Mesenchymal stem cell (in vitro differentiated cells and primary cell): Measurements from ENCODE around the gene SPANXN3.
A peak's percentile ranks its signal among the peaks of the same experiment; 100 is the strongest.

ENCODE experiments used
- DNase-seq: peaks from one replicate; pipeline ENCODE4 v3.0.0-alpha.2; 2013
- H2AFZ ChIP-seq: one replicate; pipeline ENCODE4 v1.6.1; 2013; ENCODE audit warnings: low read depth, mild to moderate bottlenecking, control low read depth, inconsistent platforms, low read length, moderate library complexity
- H2AK5ac ChIP-seq: 2 replicates; pipeline ENCODE4 v1.6.1; 2013; ENCODE audit warnings: low read length, moderate library complexity, mild to moderate bottlenecking, inconsistent platforms; ENCODE audit not compliant: severe bottlenecking
- H2BK120ac ChIP-seq: one replicate; pipeline ENCODE4 v1.6.1; 2013; ENCODE audit warnings: low read depth, mild to moderate bottlenecking, inconsistent platforms, low read length, moderate library complexity
- H2BK12ac ChIP-seq, 2 experiments: one replicate each; pipeline ENCODE4 v1.6.1; 2013; ENCODE audit warnings: inconsistent platforms in 2 of 2, low read length in 2 of 2, mild to moderate bottlenecking in 2 of 2, moderate library complexity in 2 of 2, control low read depth in 1 of 2
- H2BK15ac ChIP-seq: one replicate; pipeline ENCODE4 v1.6.1; 2013; ENCODE audit warnings: mild to moderate bottlenecking, low read depth, inconsistent platforms; ENCODE audit not compliant: poor library complexity, severe bottlenecking
- H2BK5ac ChIP-seq: 2 replicates; pipeline ENCODE4 v1.6.1; 2013; ENCODE audit warnings: low read depth, mild to moderate bottlenecking, low read length, control low read depth, inconsistent platforms; ENCODE audit not compliant: poor library complexity, severe bottlenecking
- H3K14ac ChIP-seq, 2 experiments: one replicate each; pipeline ENCODE4 v1.6.1; 2013; ENCODE audit warnings: inconsistent platforms in 2 of 2, low read length in 2 of 2, control low read depth in 1 of 2, mild to moderate bottlenecking in 1 of 2, moderate library complexity in 1 of 2
- H3K18ac ChIP-seq, 2 experiments: one replicate each; pipeline ENCODE4 v1.6.1; 2013; ENCODE audit warnings: inconsistent platforms in 2 of 2, low read length in 2 of 2, control low read depth in 1 of 2, low read depth in 1 of 2, mild to moderate bottlenecking in 1 of 2
- H3K23ac ChIP-seq, 2 experiments: one replicate each; pipeline ENCODE4 v1.6.1; 2013; ENCODE audit warnings: inconsistent platforms in 2 of 2, low read length in 2 of 2, mild to moderate bottlenecking in 2 of 2, moderate library complexity in 2 of 2, control low read depth in 1 of 2
- H3K27ac ChIP-seq: 2 replicates; pipeline ENCODE4 v1.5.1; 2013; ENCODE audit warnings: mild to moderate bottlenecking, moderate library complexity, low read length, control low read depth, inconsistent platforms; ENCODE audit not compliant: poor library complexity, severe bottlenecking
- H3K27me3 ChIP-seq, 2 experiments: 2 replicates each; pipeline versions ENCODE4 v1.6.1 to v1.7.0; 2013; ENCODE audit warnings: low read length in 2 of 2, mild to moderate bottlenecking in 2 of 2, moderate library complexity in 2 of 2, control low read depth in 1 of 2, inconsistent platforms in 1 of 2; ENCODE audit not compliant: control insufficient read depth in 1 of 2, insufficient read depth in 1 of 2
- H3K36me3 ChIP-seq, 2 experiments: 2 replicates each; pipeline versions ENCODE4 v1.6.1 to v1.7.0; 2013; ENCODE audit warnings: low read length in 2 of 2, control low read depth in 1 of 2, inconsistent platforms in 1 of 2, low read depth in 1 of 2, mild to moderate bottlenecking in 1 of 2; ENCODE audit not compliant: insufficient read depth in 2 of 2, control insufficient read depth in 1 of 2
- H3K4ac ChIP-seq, 2 experiments: one replicate each; pipeline ENCODE4 v1.6.1; 2013; ENCODE audit warnings: inconsistent platforms in 2 of 2, low read length in 2 of 2, mild to moderate bottlenecking in 2 of 2, moderate library complexity in 2 of 2, control low read depth in 1 of 2, low read depth in 1 of 2
- H3K4me1 ChIP-seq: 2 replicates; pipeline ENCODE4 v1.6.1; 2013; ENCODE audit warnings: low read depth, low read length, control low read depth; ENCODE audit not compliant: control insufficient read depth, insufficient read depth
- H3K4me2 ChIP-seq: 2 replicates; pipeline ENCODE4 v1.6.1; 2013; ENCODE audit warnings: low read length, mild to moderate bottlenecking, inconsistent platforms; ENCODE audit not compliant: poor library complexity, severe bottlenecking
- H3K4me3 ChIP-seq, 2 experiments: 2 replicates each; pipeline versions ENCODE4 v1.5.1 to v1.7.0; 2013; ENCODE audit warnings: low read length in 2 of 2, mild to moderate bottlenecking in 2 of 2, control low read depth in 1 of 2, low read depth in 1 of 2; ENCODE audit not compliant: insufficient read depth in 1 of 2
- H3K79me1 ChIP-seq: replicated peaks from 2 replicates; pipeline ENCODE4 v1.6.1; 2013; ENCODE audit warnings: mild to moderate bottlenecking, control low read depth, low read length, inconsistent platforms; ENCODE audit not compliant: poor library complexity, severe bottlenecking
- H3K9ac ChIP-seq: 2 replicates; pipeline ENCODE4 v1.7.0; 2013; ENCODE audit warnings: mild to moderate bottlenecking, low read length, moderate library complexity
- H3K9me3 ChIP-seq: 2 replicates; pipeline ENCODE4 v1.7.0; 2013; ENCODE audit warnings: mild to moderate bottlenecking, low read length; ENCODE audit not compliant: control insufficient read depth
- H4K8ac ChIP-seq: one replicate; pipeline ENCODE4 v1.6.1; 2013; ENCODE audit warnings: inconsistent platforms, mild to moderate bottlenecking, low read length, moderate library complexity
- H4K91ac ChIP-seq: one replicate; pipeline ENCODE4 v1.6.1; 2013; ENCODE audit warnings: mild to moderate bottlenecking, low read length, inconsistent platforms
- WGBS: methylation state at CpG from one replicate; pipeline ENCODE4 v1.1.7; 2013; ENCODE audit warnings: mixed read lengths; 5-methylcytosine and 5-hydroxymethylcytosine counted together

SPANXN3 gene

GRCh38 chrX:143462696-143463095 is 54.6 kb downstream of the SPANXN3 start:
- Histone ChIP-seq H3K36me3 (no peaks in the 10 kb centered on the region), H3K23ac (no peak overlapping the region), H3K79me1 (no peaks in the 10 kb centered on the region), H4K8ac (no peak overlapping the region), H3K18ac (no peak overlapping the region), H3K14ac (no peak overlapping the region), H4K91ac (no peak overlapping the region), H3K9ac (no peak overlapping the region), H3K4ac (no peak overlapping the region), H2AFZ (no peak overlapping the region), H2BK15ac (no peak overlapping the region), H2BK120ac (no peak overlapping the region), H3K4me2 (no peak overlapping the region), H2BK5ac (no peak overlapping the region), H3K4me1 (no peaks in the 10 kb centered on the region), H3K4me3 (no peak overlapping the region), H3K27me3 (no peaks in the 10 kb centered on the region), H3K27ac (no peak overlapping the region), H2BK12ac (no peak overlapping the region), H2AK5ac (peak overlapping the region; percentile 7), H3K9me3 (peaks cover 2% of the 10 kb centered on the region)
- WGBS: 75% methylated on average over 6 of the region's 10 CpGs
- no peak for DNase-seq

GRCh38 chrX:143461606-143462005 is 55.7 kb downstream of the SPANXN3 start:
- H3K4me3 ChIP-seq: no peak overlapping the region
- no peak for DNase-seq
- H3K14ac ChIP-seq: no peak overlapping the region
- H4K91ac ChIP-seq: no peak overlapping the region
- H3K4me2 ChIP-seq: no peak overlapping the region
- H3K18ac ChIP-seq: no peak overlapping the region
- H3K27ac ChIP-seq: no peak overlapping the region
- H2AK5ac ChIP-seq: no peak overlapping the region
- H2BK5ac ChIP-seq: no peak overlapping the region
- H3K79me1 ChIP-seq: no peaks in the 10 kb centered on the region
- no peak overlapping the region for H2BK120ac ChIP-seq
- no peak overlapping the region for H3K4ac ChIP-seq
- WGBS: no CpG with 5 or more reads among the region's 3 CpGs
- H3K27me3 ChIP-seq: no peaks in the 10 kb centered on the region
- H3K4me1 ChIP-seq: no peaks in the 10 kb centered on the region
- no peak overlapping the region for H2AFZ ChIP-seq
- H4K8ac ChIP-seq: no peak overlapping the region
- H2BK15ac ChIP-seq: no peak overlapping the region
- H3K9me3 ChIP-seq: peaks cover 2% of the 10 kb centered on the region
- H2BK12ac ChIP-seq: no peak overlapping the region
- H3K36me3 ChIP-seq: no peaks in the 10 kb centered on the region
- no peak overlapping the region for H3K9ac ChIP-seq
- H3K23ac ChIP-seq: no peak overlapping the region
